IPS DF 4.7 (cell line): ENCODE data around the gene LRRC34.

Experiments used
- DNase-seq: peaks from one replicate; pipeline ENCODE4 v3.0.0-alpha.2; 2013; ENCODE audit warnings: low spot score; ENCODE audit errors: extremely low read depth

LRRC34 gene

DNA sequence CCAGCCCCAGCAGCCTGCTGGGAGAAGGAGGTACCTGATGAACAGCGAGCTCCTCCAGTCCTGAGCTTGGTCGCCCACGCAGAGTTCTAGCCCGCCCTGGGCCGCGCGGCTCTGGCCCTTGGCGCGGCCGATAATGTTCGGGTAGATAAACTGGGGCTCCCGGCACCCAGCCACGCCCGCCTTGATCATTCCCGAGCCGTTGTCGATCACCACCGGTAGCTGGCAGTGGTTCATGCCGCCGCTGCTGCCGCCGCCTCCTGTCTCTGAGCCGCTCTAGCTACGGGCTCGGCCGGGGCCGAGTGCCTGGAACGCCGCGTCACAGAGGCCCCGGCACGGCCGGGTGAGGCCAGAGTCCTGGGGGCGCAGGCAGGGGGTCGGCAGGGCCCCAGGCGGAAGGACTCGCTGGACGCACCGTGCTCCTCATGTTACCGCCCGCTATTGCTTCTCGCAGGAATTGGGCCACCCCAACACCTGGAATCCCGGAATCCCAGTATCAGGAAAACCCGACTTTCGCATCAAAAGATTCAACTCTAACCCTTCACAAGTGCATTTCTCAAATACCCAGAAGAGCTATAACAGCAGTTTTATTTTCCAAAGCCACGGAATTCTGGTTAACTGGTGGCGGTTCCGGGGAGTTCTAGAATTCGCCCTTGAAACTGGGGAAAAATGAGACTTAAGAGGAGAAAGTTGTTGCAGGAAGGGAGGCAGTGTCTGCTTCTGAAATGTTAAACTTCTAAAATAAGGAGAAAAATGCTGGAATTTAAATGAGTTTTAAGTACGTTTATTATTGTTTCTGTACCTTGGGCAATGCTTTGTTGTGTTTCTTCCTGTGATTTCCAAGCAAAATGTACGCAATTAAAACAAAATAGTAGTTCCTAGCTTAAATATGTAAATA, 43.2 kb downstream of the LRRC34 start, which contains the start of gene ACTRT3:
ACTRT3 (minus strand) TSS at position 275 of the 895 bp plus-strand sequence; CDS start at position 234, 41 bp downstream.
- peak; percentile 25 for DNase-seq

DNA sequence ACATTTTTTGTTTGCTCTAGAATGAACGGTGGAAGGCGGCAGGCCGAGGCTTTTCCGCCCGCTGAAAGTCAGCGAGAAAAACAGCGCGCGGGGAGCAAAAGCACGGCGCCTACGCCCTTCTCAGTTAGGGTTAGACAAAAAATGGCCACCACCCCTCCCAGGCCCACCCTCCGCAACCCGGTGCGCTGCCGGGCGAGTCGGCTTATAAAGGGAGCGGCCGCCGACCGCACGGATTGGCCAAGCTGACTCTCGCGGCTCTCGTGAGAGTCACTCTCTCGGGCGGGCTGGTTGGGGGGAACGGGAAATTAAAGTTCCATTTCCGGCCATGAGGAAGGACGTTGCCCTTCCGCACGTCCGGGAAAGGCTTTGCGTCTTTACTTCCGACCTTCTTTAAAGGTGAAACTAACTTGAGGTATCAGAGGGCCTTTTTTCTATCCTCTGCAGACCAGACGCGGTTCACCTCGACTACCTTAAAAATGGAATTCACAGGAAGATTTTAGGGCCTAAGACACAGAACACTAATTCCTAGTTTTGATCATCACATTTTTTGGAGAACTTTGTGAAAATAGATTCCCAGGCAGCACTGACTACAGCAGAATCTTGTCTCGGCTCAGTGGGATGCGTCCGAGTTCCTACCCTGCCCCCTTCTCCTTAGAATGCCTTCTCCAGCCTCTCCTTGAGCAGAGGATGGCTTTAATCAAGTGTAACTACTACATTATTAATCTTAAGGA, 47.7 kb downstream of the LRRC34 start, which contains the start of gene TERC:
TERC (minus strand) TSS at position 179 of the 731 bp plus-strand sequence.
- DNase-seq: peak; percentile 36

DNA sequence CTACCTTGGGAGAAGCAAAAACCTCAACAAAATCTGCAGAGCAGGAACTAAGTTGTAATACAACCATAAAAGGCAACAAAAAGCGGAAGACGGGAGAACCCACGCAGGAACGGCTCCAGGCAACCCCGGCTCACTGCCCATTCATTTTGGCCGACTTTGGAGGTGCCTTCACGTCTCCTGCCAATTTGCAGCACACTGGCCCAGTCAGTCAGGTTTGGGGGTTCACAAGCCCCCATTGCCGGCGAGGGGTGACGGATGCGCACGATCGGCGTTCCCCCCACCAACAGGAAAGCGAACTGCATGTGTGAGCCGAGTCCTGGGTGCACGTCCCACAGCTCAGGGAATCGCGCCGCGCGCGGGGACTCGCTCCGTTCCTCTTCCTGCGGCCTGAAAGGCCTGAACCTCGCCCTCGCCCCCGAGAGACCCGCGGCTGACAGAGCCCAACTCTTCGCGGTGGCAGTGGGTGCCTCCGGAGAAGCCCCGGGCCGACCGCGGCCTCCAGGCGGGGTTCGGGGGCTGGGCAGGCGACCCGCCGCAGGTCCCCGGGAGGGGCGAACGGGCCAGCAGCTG, 48.3 kb downstream of the LRRC34 start:
- DNase-seq: no peak

GRCh38 chr3:169760479-169760878, 52.2 kb downstream of the LRRC34 start:
- DNase-seq: no peak

DNA sequence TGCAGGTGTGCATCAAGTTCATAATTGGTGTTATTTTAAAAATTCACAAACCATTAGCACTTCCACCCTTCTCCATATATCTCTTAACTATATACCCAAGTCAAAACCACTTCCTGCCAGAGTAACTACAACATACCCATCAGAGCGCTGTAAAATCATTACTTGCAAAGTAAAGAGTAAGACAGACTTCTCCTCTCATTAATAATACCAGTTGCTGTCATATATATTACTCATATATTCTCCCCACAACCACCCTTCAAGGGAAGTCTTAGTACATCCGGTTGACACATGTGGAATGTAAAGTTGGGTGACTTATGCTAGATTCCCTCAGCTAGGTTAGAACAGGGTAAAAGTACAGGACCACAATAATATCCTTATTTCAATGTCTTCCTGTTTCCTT, 53.4 kb downstream of the LRRC34 start:
- no peak for DNase-seq

DNA sequence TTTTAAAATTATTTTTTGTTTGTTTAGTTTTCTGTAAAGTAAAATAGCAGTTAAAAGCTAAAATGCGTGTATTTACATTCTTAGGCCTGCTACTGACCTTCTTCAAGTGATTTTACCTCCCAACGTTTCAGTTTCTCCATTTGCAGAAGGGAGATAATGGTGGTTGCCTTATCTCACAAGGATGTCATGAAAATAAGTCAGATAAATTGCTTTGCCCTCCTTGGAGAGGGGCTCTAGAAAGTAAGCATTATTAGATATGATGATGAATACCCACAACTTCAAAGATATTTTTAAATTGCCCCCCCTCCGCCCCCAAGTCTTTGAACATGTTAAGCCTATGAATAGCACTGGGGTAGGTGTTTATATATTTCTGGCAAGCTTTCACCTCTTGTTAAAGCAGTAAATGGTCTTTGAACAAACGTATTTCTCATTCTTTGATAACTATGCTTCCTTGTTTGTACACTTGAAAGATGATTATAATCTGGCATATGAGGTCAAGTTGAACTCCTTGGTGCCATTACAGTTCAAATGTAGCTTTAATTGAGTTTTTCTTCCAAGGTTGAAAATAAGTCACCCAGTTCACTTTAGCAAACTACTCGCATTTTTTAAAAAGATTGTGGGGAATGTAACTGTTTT, 54.2 kb downstream of the LRRC34 start:
- no peak for DNase-seq

DNA sequence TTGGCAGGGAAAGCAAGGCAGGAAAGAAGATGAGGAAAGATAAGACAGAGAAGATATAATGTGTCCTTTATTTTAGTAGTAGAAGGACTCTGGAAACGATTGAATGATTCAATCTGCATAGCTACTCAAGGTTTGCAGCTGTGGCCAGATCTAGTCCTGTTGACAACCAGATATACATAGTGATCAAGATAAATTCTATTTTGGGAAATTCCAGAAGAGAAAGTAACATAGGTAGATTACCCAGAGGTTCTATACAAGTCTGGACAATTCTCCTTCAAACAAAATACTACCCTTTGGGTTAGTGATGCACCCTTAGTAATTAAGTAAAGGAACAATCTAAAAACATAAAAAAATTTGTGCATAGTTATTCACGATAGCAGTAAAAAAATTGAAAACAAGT, 57.2 kb downstream of the LRRC34 start:
- DNase-seq: no peak

- DNase-seq: no peak
Observed at GRCh38 chr3:169754711-169755110, 58.0 kb downstream of the LRRC34 start.

GRCh38 chr3:169751875-169752274, 60.8 kb downstream of the LRRC34 start:
- no peak for DNase-seq

DNA sequence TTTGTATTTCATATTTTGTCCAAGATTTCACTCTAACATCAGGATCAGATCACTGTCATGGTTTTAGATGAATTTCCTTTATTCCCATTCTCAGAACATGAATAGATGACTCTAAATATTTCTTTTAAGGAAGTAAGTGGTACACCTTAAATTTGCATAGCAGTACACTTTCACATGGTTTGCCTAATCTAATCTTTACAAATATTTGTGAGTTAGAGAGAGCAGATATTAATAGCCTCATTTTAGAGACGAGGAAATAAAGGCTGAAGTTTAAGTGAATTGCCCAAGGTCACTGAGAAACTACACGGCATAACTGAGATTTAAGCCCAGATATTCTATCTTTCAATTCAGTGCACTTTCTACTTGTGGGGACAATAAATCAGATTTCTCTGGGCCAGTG, 62.0 kb downstream of the LRRC34 start:
- no peak for DNase-seq

GRCh38 chr3:169748670-169749069, 64.0 kb downstream of the LRRC34 start:
- no peak for DNase-seq

GRCh38 chr3:169746924-169747323, 65.8 kb downstream of the LRRC34 start:
- no peak for DNase-seq

GRCh38 chr3:169744366-169745054, 68.2 kb downstream of the LRRC34 start:
- no peak for DNase-seq
